Esophagus squamous epithelium (tissue), 5 donors: Measurements from ENCODE around the gene GHSR. TPM values are rescaled to one million over a fixed set of nuclear protein-coding genes. Genes with fewer than 3 reads are reported as not detected.

Experiments used
- DNase-seq: peaks from one replicate; lab custom pipeline; 2025; lab: John Stamatoyannopoulos, UW
- H3K27ac ChIP-seq, 4 donors: fragments of 200-600 bp; sonication (generic); one replicate each; pipeline ENCODE4 v1.5.1; 2016 to 2019; ENCODE audit warnings: mild to moderate bottlenecking in 1 of 4
- H3K27me3 ChIP-seq, 4 donors: fragments of 200-600 bp; sonication (generic); 1 replicate in 3 of 4; 2 replicates in 1 of 4; pipeline versions ENCODE4 v1.5.1 to v1.6.0; 2017 to 2021; ENCODE audit warnings: antibody characterized with exemption in 1 of 4
- H3K36me3 ChIP-seq, 3 donors: fragments of 200-600 bp; sonication (generic); one replicate each; pipeline ENCODE4 v1.5.1; 2016 to 2019
- H3K4me1 ChIP-seq, 3 donors: fragments of 200-600 bp; sonication (generic); one replicate each; pipeline ENCODE4 v1.5.1; 2017 to 2019
- H3K4me3 ChIP-seq, 4 donors: fragments of 200-600 bp; sonication (generic); 1 replicate in 3 of 4; 2 replicates in 1 of 4; pipeline ENCODE4 v1.5.1; 2016 to 2019; ENCODE audit warnings: mild to moderate bottlenecking in 2 of 4, moderate library complexity in 1 of 4
- H3K9me3 ChIP-seq, 3 donors: fragments of 200-600 bp; sonication (generic); one replicate each; pipeline ENCODE4 v1.5.1; 2016 to 2019
- POLR2A ChIP-seq, 4 donors: fragments of 450-650 bp; IDR thresholded peaks; one replicate each; pipeline ENCODE4 v1.6.1; 2017; ENCODE audit warnings: antibody characterized with exemption in 4 of 4, mild to moderate bottlenecking in 4 of 4, moderate library complexity in 3 of 4
- WGBS, 2 donors: methylation state at CpG; one replicate each; pipeline ENCODE4 v1.1.5; 2018; 5-methylcytosine and 5-hydroxymethylcytosine counted together
- intact Hi-C: fragments of 100-400 bp; cut with DNase I; formaldehyde crosslinking; loops from one replicate; pipeline ENCODE4 v1.15.0; 2022
- total RNA-seq, 4 donors: library from RNA; depleted of rRNA; stranded (reverse); fragments of >200 nt; gene quantifications; one replicate each; pipeline ENCODE4 v1.1.0, GENCODE V29; 2016
- TF ChIP-seq, protein P1 (sequence below), 6 experiments: fragments of 450-650 bp in 4 of 6; fragments of 200-600 bp in 2 of 6; sonication (generic) in 2 of 6; IDR thresholded peaks; one replicate each; pipeline ENCODE4 v1.5.1; 2016 to 2019; ENCODE audit warnings: antibody characterized with exemption in 6 of 6, mild to moderate bottlenecking in 4 of 6, moderate library complexity in 4 of 6
- donor health status: DM: yes; HTN: yes; CAD: no.

The GHSR gene
- total RNA-seq, 4 donors from 2014 or later = not detected

DNA sequence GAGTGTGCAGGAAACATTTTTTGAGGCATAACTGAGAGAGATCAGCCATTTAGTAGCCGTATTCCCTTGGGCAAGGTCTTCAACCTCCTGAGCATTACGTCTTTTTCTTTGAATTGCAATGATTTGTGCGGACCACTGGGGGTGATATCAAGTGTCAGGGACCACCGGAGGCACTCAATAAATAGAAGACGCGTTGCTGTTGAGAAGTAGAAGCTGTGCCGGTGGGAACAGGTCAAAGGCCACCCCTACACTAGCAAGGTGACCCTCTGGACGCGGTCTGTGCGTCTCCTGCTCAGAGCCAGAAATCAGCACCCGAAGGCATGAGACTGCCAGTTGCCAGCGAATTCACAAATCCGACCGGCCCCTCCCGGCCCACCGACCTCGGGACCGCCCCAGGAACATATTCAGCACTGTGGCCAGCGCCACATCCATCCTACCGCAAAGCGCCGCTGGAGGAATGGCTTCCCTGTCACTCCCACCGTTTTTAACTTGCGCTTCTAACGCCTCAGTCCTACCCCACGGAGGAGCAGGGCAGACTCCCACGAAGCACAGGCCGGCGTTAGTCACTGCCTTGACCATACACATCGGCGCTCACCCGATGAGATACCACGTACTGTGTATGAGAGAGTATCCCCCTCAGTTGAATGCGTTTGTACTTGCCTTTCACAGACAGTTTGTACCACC, 1.4 kb upstream of the GHSR start:
- intact Hi-C loops = no loop called here
- Histone ChIP-seq H3K4me1 (peaks cover 3 to 24% (median 10%) of the 10 kb centered on the region in 3 donors), H3K27ac (no peak overlapping the region), H3K9me3 (no peaks in the 10 kb centered on the region), H3K36me3 (no peaks in the 10 kb centered on the region), H3K27me3 (peaks cover 21 to 84% (median 26%) of the 10 kb centered on the region in 4 donors), H3K4me3 (no peak overlapping the region)
- 11 to 20% methylated on average over 25 to 32 of the region's 34 CpGs for WGBS, 2 donors
- TF ChIP-seq, protein P1, sequence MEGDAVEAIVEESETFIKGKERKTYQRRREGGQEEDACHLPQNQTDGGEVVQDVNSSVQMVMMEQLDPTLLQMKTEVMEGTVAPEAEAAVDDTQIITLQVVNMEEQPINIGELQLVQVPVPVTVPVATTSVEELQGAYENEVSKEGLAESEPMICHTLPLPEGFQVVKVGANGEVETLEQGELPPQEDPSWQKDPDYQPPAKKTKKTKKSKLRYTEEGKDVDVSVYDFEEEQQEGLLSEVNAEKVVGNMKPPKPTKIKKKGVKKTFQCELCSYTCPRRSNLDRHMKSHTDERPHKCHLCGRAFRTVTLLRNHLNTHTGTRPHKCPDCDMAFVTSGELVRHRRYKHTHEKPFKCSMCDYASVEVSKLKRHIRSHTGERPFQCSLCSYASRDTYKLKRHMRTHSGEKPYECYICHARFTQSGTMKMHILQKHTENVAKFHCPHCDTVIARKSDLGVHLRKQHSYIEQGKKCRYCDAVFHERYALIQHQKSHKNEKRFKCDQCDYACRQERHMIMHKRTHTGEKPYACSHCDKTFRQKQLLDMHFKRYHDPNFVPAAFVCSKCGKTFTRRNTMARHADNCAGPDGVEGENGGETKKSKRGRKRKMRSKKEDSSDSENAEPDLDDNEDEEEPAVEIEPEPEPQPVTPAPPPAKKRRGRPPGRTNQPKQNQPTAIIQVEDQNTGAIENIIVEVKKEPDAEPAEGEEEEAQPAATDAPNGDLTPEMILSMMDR (IDR thresholded peaks at IDR 0.05) = no peak
- TF ChIP-seq POLR2A (IDR thresholded peaks at IDR 0.05) = no peak
- no peak for DNase-seq

DNA sequence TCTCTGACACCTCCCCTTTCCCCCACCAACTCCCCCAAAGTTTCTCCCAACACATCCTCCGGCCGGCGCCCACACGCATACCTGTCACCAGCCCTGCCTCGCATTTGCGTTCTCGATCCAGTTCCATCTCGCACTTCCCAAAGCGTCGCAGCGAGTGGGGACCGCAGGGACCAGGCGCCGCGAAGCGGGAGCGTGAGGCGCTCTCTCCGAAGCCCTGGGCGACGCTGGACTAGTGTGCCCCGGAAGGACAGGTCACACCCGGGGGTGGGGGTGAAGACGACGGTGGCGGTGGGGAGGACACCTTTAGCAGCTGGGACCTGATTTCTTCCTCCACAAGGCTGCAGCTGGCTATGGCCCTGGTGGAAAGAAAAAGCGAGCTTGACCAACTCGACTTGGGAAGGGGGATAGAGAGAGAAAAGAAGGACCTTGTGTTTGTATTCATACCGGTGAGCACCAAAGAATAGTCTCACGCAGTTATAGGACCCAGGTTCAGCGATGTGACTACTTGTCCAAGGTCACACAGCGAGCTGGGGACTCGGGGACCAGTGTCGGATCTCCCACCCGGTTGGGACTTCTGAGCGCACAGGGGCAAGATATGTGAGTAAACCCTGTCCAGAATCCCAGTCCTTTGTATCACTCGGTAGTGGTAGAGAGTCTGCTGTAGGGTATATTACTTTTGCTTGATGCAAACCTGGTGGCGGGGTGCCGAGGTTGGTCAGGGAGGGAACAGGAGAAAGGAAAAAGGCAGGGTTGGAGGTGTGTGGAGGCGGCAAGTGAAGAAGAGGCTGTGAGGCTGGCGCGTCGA, 607 bp upstream of the GHSR start:
- DNase-seq = no peak

DNA sequence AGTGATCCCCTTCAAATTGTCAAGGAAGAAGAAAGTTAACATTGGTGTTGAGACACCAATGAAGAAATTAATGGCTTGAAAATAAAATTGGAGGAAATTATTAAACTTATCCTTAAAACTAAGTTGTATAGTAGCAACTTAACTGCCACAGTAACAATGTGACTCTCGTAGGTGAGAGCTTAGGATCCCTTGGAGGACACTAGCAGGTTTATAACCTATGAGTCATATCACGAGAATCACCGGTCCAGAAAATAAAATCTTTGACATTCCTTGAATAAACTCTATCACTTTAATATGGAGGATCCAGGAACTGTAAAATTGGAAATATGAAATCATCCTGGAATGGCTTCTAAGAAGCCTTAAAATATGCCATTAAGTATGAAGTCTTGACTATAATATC, 2.1 kb downstream of the GHSR start:
- no peaks in the 10 kb centered on the region for H3K36me3 ChIP-seq
- intact Hi-C loops = no loop called here
- no peaks in the 10 kb centered on the region for H3K9me3 ChIP-seq
- H3K27me3 ChIP-seq = peaks cover 21 to 71% (median 26%) of the 10 kb centered on the region in 4 donors
- no peak for DNase-seq
- 62 to 71% methylated on average over 3 of the region's 3 CpGs for whole genome bisulfite sequencing, 2 donors
- TF ChIP-seq POLR2A (IDR thresholded peaks at IDR 0.05) = no peak
- TF ChIP-seq, protein P1 (IDR thresholded peaks at IDR 0.05) = no peak
- peaks cover 3 to 24% (median 10%) of the 10 kb centered on the region in 3 donors for H3K4me1 ChIP-seq
- H3K27ac ChIP-seq = no peak overlapping the region
- H3K4me3 ChIP-seq = no peak overlapping the region

More for the DNA sequence above, 607 bp upstream of the GHSR start:
- H3K4me1 ChIP-seq = peaks cover 3 to 24% (median 10%) of the 10 kb centered on the region in 3 donors
- TF ChIP-seq, protein P1 (IDR thresholded peaks at IDR 0.05) = no peak
- TF ChIP-seq POLR2A (IDR thresholded peaks at IDR 0.05) = no peak
- no peaks in the 10 kb centered on the region for H3K9me3 ChIP-seq
- no peaks in the 10 kb centered on the region for H3K36me3 ChIP-seq
- H3K27me3 ChIP-seq = peaks cover 21 to 84% (median 26%) of the 10 kb centered on the region in 4 donors
- intact Hi-C loops = no loop called here
- 13 to 14% methylated on average over 25 to 29 of the region's 43 CpGs for WGBS, 2 donors
- H3K4me3 ChIP-seq = no peak overlapping the region
- no peak overlapping the region for H3K27ac ChIP-seq

DNA sequence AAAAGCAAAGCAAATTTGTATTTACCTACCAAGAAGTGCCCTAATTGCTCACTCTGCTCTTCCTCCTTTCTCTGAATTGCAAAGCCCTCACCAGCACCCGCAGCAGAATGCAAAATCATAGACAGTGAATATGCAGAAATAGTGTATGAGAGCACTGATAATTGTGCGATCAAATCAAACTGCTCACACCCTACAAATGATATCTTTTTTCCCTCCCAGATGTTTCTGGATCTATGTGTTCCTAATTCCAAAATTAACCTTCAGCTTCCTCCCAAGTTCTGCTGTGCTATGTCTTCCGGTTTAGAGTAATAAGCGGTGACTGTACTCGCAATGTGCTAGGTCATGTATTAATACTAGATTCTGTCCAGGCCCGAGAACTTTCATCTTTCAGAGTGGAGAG, 3.4 kb downstream of the GHSR start:
- TF ChIP-seq, protein P1 (IDR thresholded peaks at IDR 0.05) = no peak
- TF ChIP-seq POLR2A (IDR thresholded peaks at IDR 0.05) = no peak
- no peaks in the 10 kb centered on the region for H3K9me3 ChIP-seq
- intact Hi-C loops = no loop called here
- H3K4me1 ChIP-seq = peaks cover 3 to 23% (median 10%) of the 10 kb centered on the region in 3 donors
- H3K4me3 ChIP-seq = no peak overlapping the region
- H3K27me3 ChIP-seq = peaks cover 21 to 63% (median 24%) of the 10 kb centered on the region in 4 donors
- H3K36me3 ChIP-seq = no peaks in the 10 kb centered on the region
- WGBS, 2 donors = 73 to 86% methylated on average over 6 of the region's 6 CpGs
- no peak for DNase-seq
- no peak overlapping the region for H3K27ac ChIP-seq

DNA sequence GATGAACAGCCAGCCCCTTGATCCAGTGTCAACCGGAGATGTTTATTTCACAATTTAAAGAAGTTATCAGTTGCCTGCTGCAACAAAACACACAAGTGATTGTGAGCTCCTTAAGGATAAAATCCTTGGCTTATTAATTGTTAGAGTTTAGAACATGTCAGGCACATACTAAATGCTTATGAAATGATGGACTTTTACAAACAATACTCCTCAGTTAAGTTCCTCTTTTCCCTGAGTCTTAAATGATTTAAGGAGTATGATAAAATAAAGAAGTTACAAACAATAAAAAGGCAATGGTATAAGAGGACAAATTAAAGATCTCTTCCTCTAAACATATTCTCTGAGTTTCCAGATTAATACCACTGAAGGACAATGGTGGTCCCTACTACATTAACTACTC, 5.7 kb downstream of the GHSR start:
- Histone ChIP-seq H3K36me3 (no peaks in the 10 kb centered on the region), H3K9me3 (no peaks in the 10 kb centered on the region), H3K4me3 (no peak overlapping the region), H3K4me1 (peaks cover 0 to 3% (median 0%) of the 10 kb centered on the region in 3 donors), H3K27me3 (peaks cover under 1 to 49% (median 7%) of the 10 kb centered on the region in 4 donors), H3K27ac (no peak overlapping the region)
- WGBS, 2 donors = 82 to 94% methylated on average over 1 of the region's 1 CpG
- intact Hi-C loops = no loop called here
- no peak for DNase-seq
- no peak for TF ChIP-seq POLR2A (IDR thresholded peaks at IDR 0.05)
- TF ChIP-seq, protein P1 (IDR thresholded peaks at IDR 0.05) = no peak
